HepG2 (cell line): ENCODE results near the gene TEFM. TPM values are rescaled to one million over a fixed set of nuclear protein-coding genes. Genes with fewer than 3 reads are reported as not detected.

ENCODE experiments used
- ATAC-seq: fragments of 200-7000 bp; cut with Tn5 transposase; 3 replicates; pipeline ENCODE4 v1.9.1; 2020; ENCODE audit warnings: mild to moderate bottlenecking, moderate library complexity
- BruUV-seq: library from RNA; stranded (reverse); fragments of 400-500 nt; replicated peaks from 2 replicates; lab custom pipeline; 2021; lab: Mats Ljungman, UMichigan
- CTCF ChIA-PET: fragments of 300-600 bp; formaldehyde crosslinking; extraction: SDS; loops from one replicate; lab custom pipeline; 2021; ENCODE audit warnings: low total read pairs, inconsistent platforms, low intra/inter-chr PET ratio; lab: Yijun Ruan, JAX
- POLR2A ChIA-PET: fragments of 350-600 bp; sonication (Branson Sonifier 250); formaldehyde crosslinking; loops from one replicate; lab custom pipeline; 2020; ENCODE audit warnings: antibody characterized with exemption, inconsistent platforms; lab: Yijun Ruan, JAX
- DNase-seq: peaks from one replicate; pipeline ENCODE4 v3.0.0-alpha.2; 2015; ENCODE audit warnings: low spot score
- FAIRE-seq: peaks from 3 replicates; lab custom pipeline; 2011; peaks lifted over from hg19 to GRCh38; lab: Jason Lieb, UNC
- H2AFZ ChIP-seq: one replicate; pipeline ENCODE4 v1.6.1; 2011; ENCODE audit warnings: low read length, inconsistent platforms
- H3K27ac ChIP-seq: fragments of 300-600 bp; 3 replicates; pipeline ENCODE4 v1.8.0; 2011; ENCODE audit warnings: mixed run types, mild to moderate bottlenecking, mixed read lengths, low read length, inconsistent platforms; ENCODE audit not compliant: insufficient read depth; ENCODE audit errors: extremely low read length
- H3K27me3 ChIP-seq, 2 experiments: fragments of 200-600 bp in 1 of 2; 2 replicates in 1 of 2; 3 replicates in 1 of 2; pipeline versions ENCODE4 v1.6.0 to v1.8.0; 2011; ENCODE audit warnings: low read length in 2 of 2, mild to moderate bottlenecking in 2 of 2, moderate library complexity in 2 of 2, inconsistent platforms in 1 of 2; ENCODE audit not compliant: insufficient read depth in 2 of 2, control insufficient read depth in 1 of 2
- H3K36me3 ChIP-seq, 2 experiments: fragments of 200-600 bp in 1 of 2; replicated peaks in 1 of 2; 2 replicates in 1 of 2; 3 replicates in 1 of 2; pipeline versions ENCODE4 v1.5.1 to v1.8.0; 2011; ENCODE audit warnings: low read length in 2 of 2, inconsistent platforms in 1 of 2; ENCODE audit not compliant: insufficient read depth in 2 of 2, control insufficient read depth in 1 of 2
- H3K4me1 ChIP-seq: 2 replicates; pipeline ENCODE4 v1.5.1; 2012; ENCODE audit warnings: low read length, inconsistent platforms; ENCODE audit not compliant: insufficient read depth
- H3K4me2 ChIP-seq: 2 replicates; pipeline ENCODE4 v1.6.0; 2011; ENCODE audit warnings: low read depth, low read length, inconsistent platforms
- H3K4me3 ChIP-seq, 3 experiments: fragments of 200-600 bp in 1 of 3; sonication (generic), shearing (Covaris generic) in 1 of 3; replicated peaks in 1 of 3; 2 replicates each; pipeline ENCODE4 v1.5.1; 2011 to 2016; ENCODE audit warnings: low read length in 3 of 3, inconsistent platforms in 2 of 3, low read depth in 2 of 3, mild to moderate bottlenecking in 2 of 3, control low read depth in 1 of 3, mixed read lengths in 1 of 3; ENCODE audit not compliant: insufficient read depth in 1 of 3
- H3K79me2 ChIP-seq: one replicate; pipeline ENCODE4 v1.6.1; 2011; ENCODE audit warnings: low read length, inconsistent platforms; ENCODE audit not compliant: insufficient read depth
- H3K9ac ChIP-seq: 2 replicates; pipeline ENCODE4 v1.6.0; 2011; ENCODE audit warnings: mild to moderate bottlenecking, low read depth, low read length, inconsistent platforms; ENCODE audit not compliant: insufficient read depth
- H3K9me3 ChIP-seq: 2 replicates; pipeline ENCODE4 v1.5.1; 2012; ENCODE audit warnings: mild to moderate bottlenecking, low read length
- H4K20me1 ChIP-seq: 2 replicates; pipeline ENCODE4 v1.6.0; 2011; ENCODE audit warnings: inconsistent platforms, mild to moderate bottlenecking, low read length, moderate library complexity; ENCODE audit not compliant: insufficient read depth
- AGO2 ChIP-seq: fragments of 200-400 bp; formaldehyde crosslinking; optimal IDR thresholded peaks from 2 replicates; pipeline ENCODE3; 2017; ENCODE audit warnings: mild to moderate bottlenecking, low read depth, low read length, moderate library complexity
- ATAD3A ChIP-seq: sonication (generic); formaldehyde crosslinking; IDR thresholded peaks from 2 replicates; pipeline ENCODE4 v1.4.0; 2020; ENCODE audit warnings: missing genetic modification reagents
- MAFK ChIP-seq, 2 experiments: IDR thresholded peaks in 1 of 2; conservative IDR thresholded peaks in 1 of 2; 2 replicates each; pipeline ENCODE4 v1.6.1; 2011; ENCODE audit warnings: improper control_type of control experiment in 2 of 2, low read length in 2 of 2
- NFATC3 ChIP-seq: sonication (generic); formaldehyde crosslinking; IDR thresholded peaks from 2 replicates; pipeline ENCODE4 v1.5.1; 2020; ENCODE audit warnings: mild to moderate bottlenecking, missing genetic modification reagents
- SAP130 ChIP-seq: IDR thresholded peaks from 2 replicates; pipeline ENCODE4 v1.6.1; 2016; ENCODE audit warnings: low read depth
- YY1 ChIP-seq: IDR thresholded peaks from 2 replicates; pipeline ENCODE4 v1.6.1; 2011; ENCODE audit warnings: low read length, low read depth, moderate library complexity, mild to moderate bottlenecking; ENCODE audit not compliant: insufficient read depth, insufficient replicate concordance
- ZFP41 ChIP-seq: sonication (generic); formaldehyde crosslinking; IDR thresholded peaks from 2 replicates; pipeline ENCODE4 v1.4.0; 2020; ENCODE audit warnings: mild to moderate bottlenecking, missing genetic modification reagents, borderline replicate concordance
- ZGPAT ChIP-seq: IDR thresholded peaks from 2 replicates; pipeline ENCODE4 v1.6.1; 2016; ENCODE audit warnings: mild to moderate bottlenecking
- ZNF326 ChIP-seq: sonication (generic); formaldehyde crosslinking; IDR thresholded peaks from 2 replicates; pipeline ENCODE4 v1.4.0; 2020; ENCODE audit warnings: missing genetic modification reagents, borderline replicate concordance
- ZNF431 ChIP-seq: sonication (generic); formaldehyde crosslinking; IDR thresholded peaks from 2 replicates; pipeline ENCODE4 v1.9.0; 2022; ENCODE audit warnings: missing genetic modification reagents, low read depth, mild to moderate bottlenecking, borderline replicate concordance
- ZNF580 ChIP-seq: IDR thresholded peaks from 2 replicates; pipeline ENCODE4 v1.6.1; 2016; ENCODE audit warnings: low read depth, borderline replicate concordance
- ZNF782 ChIP-seq: sonication (generic); formaldehyde crosslinking; IDR thresholded peaks from 2 replicates; pipeline ENCODE4 v1.4.0; 2020; ENCODE audit warnings: missing genetic modification reagents, mild to moderate bottlenecking, borderline replicate concordance
- ZSCAN22 ChIP-seq: sonication (generic); formaldehyde crosslinking; IDR thresholded peaks from 2 replicates; pipeline ENCODE4 v1.4.0; 2020; ENCODE audit warnings: mild to moderate bottlenecking, missing genetic modification reagents
- WGBS: methylation state at CpG from one replicate; pipeline ENCODE4 v1.1.6; 2017; ENCODE audit warnings: low lambda C conversion rate; 5-methylcytosine and 5-hydroxymethylcytosine counted together
- in situ Hi-C: cut with HindIII; loops from 2 replicates; pipeline ENCODE4 v1.10.0; 2017; ENCODE audit warnings: low pct_unique_long_range_greater_than_20kb; ENCODE audit not compliant: extremely low pct_ligation_motif_present
- intact Hi-C: fragments of 100-400 bp; cut with micrococcal nuclease; formaldehyde crosslinking; loops from one replicate; pipeline ENCODE4 v1.10.0; 2022; ENCODE audit not compliant: unreplicated experiment
- polyA plus RNA-seq, 8 experiments: library from polyadenylated mRNA; depleted of rRNA in 3 of 8; stranded (reverse) in 7 of 8; unstranded in 1 of 8; fragments of >200 nt; fragmentation: Illumina TruSeq in 4 of 8; extraction: Trizol in 4 of 8; gene quantifications; 2 replicates each; pipeline versions ENCODE4 v1.2.1 to v1.2.3, GENCODE V29; 2011 to 2016; ENCODE audit warnings: low read depth in 4 of 8, missing spikeins in 1 of 8, mixed read lengths in 1 of 8; ENCODE audit not compliant: insufficient read depth in 1 of 8
- total RNA-seq, 5 experiments: library from RNA; depleted of rRNA; stranded (reverse); fragments of >200 nt; fragmentation: Illumina TruSeq; extraction: Trizol; gene quantifications; 2 replicates each; pipeline ENCODE4 v1.2.3, GENCODE V29; 2016; ENCODE audit warnings: low read depth in 1 of 5
- TF ChIP-seq, protein P1 (sequence below): sonication (generic); formaldehyde crosslinking; IDR thresholded peaks from 2 replicates; pipeline ENCODE4 v1.4.0; 2020; ENCODE audit warnings: mild to moderate bottlenecking, missing genetic modification reagents
- TF ChIP-seq, protein P2 (sequence below): IDR thresholded peaks from 2 replicates; pipeline ENCODE4 v1.6.1; 2016; ENCODE audit warnings: missing biosample characterization, missing genetic modification reagents, low read depth
- TF ChIP-seq, protein P3 (sequence below), 2 experiments: sonication (generic) in 1 of 2; formaldehyde crosslinking in 1 of 2; IDR thresholded peaks; 2 replicates each; pipeline versions ENCODE4 v1.4.0 to v1.6.1; 2018 to 2020; ENCODE audit warnings: missing genetic modification reagents in 2 of 2, borderline replicate concordance in 1 of 2, low read depth in 1 of 2, mild to moderate bottlenecking in 1 of 2, missing biosample characterization in 1 of 2

Gene TEFM
- total and polyA plus RNA-seq, 2 of the 13 experiments (the other 11 are each of a cell fraction or from before 2014, with no cell fraction given), result 7.0 to 20.0 TPM

DNA sequence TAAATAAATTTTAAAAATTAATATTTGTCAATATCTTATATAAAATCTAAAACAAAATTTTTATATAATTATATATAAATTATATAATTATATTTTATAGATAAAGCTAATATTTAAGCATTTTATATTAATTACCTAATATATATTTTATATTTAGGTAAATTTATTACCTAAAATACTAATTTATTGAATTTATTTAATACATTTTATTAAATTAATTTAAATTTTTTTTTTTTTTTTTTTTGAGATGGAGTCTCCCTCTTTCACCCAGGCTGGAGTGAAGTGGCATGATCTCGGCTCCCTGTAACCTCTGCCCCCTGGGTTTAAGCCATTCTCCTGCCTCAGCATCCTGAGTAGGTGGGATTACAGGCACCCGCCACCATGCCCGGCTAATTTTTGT is 51.9 kb downstream of the TEFM start:
- intact Hi-C loops (no loop called here), in situ Hi-C loops (no loop called here)
- Histone ChIP-seq H3K9ac (no peak overlapping the region), H2AFZ (no peak overlapping the region), H4K20me1 (no peaks in the 10 kb centered on the region), H3K27me3 (no peaks in the 10 kb centered on the region), H3K4me2 (no peak overlapping the region), H3K36me3 (peaks cover 5 to 30% of the 10 kb centered on the region in 2 experiments; a peak in 4 of 5 replicates), H3K4me3 (no peak overlapping the region), H3K9me3 (no peaks in the 10 kb centered on the region), H3K27ac (no peak overlapping the region), H3K4me1 (no peaks in the 10 kb centered on the region), H3K79me2 (no peaks in the 10 kb centered on the region)
- WGBS, result 98% methylated on average over 3 of the region's 3 CpGs
- no peak for ATAC-seq
- CTCF ChIA-PET, result no interaction called here
- POLR2A ChIA-PET, result no interaction called here
- no peak for FAIRE-seq
- DNase-seq, result no peak
- BruUV-seq, result no TSS peak
- TF ChIP-seq YY1 (no peak), NFATC3 (no peak), SAP130 (CRISPR knock-in tag) (no peak), ZNF580 (CRISPR knock-in tag) (no peak), ZFP41 (CRISPR knock-in tag) (no peak), ZSCAN22 (CRISPR knock-in tag) (no peak), ZNF782 (CRISPR knock-in tag) (no peak), ZNF326 (CRISPR knock-in tag) (no peak), ZGPAT (no peak), ATAD3A (no peak), ZNF431 (CRISPR knock-in tag) (no peak), AGO2 (no peak), MAFK (conservative IDR thresholded peaks at IDR 0.05 in 1 of 2, IDR thresholded peaks at IDR 0.05 in 1 of 2; ENCODE audit: low read length in 2 of 2) (no peak)
- TF ChIP-seq, protein P1, sequence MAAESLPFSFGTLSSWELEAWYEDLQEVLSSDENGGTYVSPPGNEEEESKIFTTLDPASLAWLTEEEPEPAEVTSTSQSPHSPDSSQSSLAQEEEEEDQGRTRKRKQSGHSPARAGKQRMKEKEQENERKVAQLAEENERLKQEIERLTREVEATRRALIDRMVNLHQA (CRISPR knock-in tag), result no peak
- TF ChIP-seq, protein P2, sequence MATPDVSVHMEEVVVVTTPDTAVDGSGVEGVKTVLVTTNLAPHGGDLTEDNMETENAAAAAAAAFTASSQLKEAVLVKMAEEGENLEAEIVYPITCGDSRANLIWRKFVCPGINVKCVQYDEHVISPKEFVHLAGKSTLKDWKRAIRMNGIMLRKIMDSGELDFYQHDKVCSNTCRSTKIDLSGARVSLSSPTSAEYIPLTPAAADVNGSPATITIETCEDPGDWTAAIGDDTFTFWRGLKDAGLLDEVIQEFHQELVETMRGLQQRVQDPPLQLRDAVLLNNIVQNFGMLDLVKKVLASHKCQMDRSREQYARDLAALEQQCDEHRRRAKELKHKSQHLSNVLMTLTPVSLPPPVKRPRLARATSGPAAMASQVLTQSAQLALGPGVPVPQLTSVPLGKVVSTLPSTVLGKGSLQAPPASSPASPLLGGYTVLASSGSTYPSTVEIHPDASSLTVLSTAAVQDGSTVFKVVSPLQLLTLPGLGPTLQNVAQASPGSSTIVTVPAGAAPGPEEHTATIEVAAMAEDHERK (CRISPR knock-in tag), result no peak
- TF ChIP-seq, protein P3, sequence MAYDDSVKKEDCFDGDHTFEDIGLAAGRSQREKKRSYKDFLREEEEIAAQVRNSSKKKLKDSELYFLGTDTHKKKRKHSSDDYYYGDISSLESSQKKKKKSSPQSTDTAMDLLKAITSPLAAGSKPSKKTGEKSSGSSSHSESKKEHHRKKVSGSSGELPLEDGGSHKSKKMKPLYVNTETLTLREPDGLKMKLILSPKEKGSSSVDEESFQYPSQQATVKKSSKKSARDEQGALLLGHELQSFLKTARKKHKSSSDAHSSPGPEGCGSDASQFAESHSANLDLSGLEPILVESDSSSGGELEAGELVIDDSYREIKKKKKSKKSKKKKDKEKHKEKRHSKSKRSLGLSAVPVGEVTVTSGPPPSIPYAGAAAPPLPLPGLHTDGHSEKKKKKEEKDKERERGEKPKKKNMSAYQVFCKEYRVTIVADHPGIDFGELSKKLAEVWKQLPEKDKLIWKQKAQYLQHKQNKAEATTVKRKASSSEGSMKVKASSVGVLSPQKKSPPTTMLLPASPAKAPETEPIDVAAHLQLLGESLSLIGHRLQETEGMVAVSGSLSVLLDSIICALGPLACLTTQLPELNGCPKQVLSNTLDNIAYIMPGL (CRISPR knock-in tag; IDR thresholded peaks at IDR 0.05; ENCODE audit: borderline replicate concordance in 1 of 2, low read depth in 1 of 2), result no peak
